Measurements from ENCODE around the gene FOXA2. TPM values are rescaled to one million over a fixed set of nuclear protein-coding genes. Genes with fewer than 3 reads are reported as not detected.

The FOXA2 gene
- total RNA-seq, 1 donor from 2014 or later = not detected

DNA sequence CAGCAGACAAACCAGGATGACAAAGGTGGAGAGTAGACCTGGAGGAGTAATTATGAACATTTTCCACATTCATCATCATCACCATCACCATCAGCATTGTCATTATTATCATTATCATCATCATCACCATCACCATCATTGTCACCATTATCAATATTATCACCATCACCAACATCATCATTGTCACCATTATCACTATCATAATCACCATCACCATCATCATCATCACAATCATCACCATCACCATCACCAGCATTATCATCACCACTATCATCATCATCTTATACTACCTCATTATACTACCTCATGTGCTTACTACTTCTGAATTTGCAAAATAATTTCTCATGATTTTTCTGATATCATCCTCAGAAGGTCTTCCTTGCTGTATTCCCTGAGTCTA is 39.3 kb downstream of the FOXA2 start:
- intact Hi-C loops (cut with DNase I) = no loop called here
- DNase-seq (ENCODE audit: low spot score) = no peak

DNA sequence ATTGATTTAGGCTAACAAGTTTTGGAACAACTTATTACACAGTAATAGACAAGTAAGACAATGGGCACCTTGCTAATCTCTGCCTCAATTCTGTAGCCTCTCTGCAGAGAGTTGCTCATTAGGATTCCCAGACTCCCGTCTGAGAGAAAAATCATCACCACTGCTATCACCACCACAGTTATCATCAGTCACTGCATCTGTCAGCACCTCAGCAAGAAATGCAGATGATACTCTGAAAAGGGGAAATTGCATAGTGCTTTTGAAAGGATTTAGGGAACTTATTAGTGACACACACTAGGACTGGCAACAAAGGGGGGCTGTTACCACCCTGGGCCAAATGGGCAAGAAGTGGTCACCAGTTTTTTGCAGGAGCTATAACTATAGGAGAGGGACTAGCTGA is 39.9 kb downstream of the FOXA2 start:
- intact Hi-C loops (cut with DNase I) = no loop called here
- no peak for DNase-seq (ENCODE audit: low spot score)

DNA sequence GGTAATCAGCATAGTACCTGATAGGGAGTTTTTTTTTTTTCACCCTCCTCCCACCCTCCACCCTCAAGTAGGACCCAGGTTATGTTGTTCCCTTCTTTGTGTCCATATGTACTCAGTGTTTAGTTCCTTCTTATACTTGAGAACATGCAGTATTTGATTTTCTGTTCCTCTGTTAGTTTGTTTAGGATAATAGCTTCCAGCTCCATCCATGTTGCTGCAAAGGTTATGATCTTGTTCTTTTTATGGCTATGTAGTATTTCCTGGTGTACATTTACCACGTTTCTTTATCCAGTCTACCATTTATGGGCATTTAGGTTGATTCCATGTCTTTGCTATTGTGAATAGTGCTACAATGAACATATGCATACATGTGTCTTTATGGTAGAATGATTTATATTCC is 41.9 kb downstream of the FOXA2 start:
- no peak for DNase-seq (ENCODE audit: low spot score)
- intact Hi-C loops (cut with DNase I) = no loop called here

GRCh38 chr20:22540832-22541231 is 43.5 kb downstream of the FOXA2 start:
- intact Hi-C loops (cut with DNase I) = no loop called here

DNA sequence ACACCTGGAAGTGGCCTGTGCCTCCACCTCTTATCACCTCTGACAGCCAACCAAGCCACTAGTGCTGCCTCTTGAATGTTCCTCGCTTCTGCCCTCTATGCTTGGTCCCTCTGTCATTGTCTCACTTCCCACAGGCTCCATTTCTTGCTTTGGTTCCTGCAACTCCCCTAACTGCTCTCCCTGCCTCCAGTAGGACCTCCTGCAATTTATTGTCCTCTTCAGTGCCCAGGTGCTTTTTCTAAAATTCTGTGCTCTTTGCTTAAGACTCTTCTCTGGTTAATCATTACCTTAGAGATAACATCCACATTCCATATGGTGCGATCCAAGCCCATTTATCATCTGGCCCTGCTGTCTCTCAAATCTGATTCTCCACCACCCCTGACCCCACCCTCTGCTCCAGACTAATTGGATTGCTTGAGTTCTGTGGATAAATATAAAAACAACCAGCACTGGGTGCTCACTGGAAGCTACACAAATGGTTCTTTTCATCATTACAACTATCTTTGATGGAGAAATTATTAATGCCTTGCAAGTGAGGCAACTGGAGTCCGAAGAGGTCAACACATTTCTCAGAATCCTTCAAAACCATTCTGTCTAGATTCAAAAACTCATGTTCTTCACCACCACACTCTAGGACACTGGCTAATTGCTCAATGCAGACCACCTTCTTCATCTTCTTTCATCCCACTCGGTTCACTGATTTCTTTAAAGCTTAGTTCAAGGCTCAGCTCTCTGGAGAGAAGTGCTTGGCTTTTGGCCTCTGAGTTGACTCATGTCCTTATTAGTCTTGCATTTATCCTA is 47.2 kb downstream of the FOXA2 start:
- intact Hi-C loops (cut with DNase I) = no loop called here
- DNase-seq (ENCODE audit: low spot score) = no peak

More at GRCh38 chr20:22540832-22541231, 43.5 kb downstream of the FOXA2 start:
- no peak for DNase-seq (ENCODE audit: low spot score)

- DNase-seq (ENCODE audit: low spot score) = no peak
- intact Hi-C loops (cut with DNase I) = no loop called here
Measured at GRCh38 chr20:22536141-22536828, 48.1 kb downstream of the FOXA2 start.

- intact Hi-C loops (cut with DNase I) = no loop called here
- no peak for DNase-seq (ENCODE audit: low spot score)
Measured at GRCh38 chr20:22535483-22535882, 48.9 kb downstream of the FOXA2 start.

DNA sequence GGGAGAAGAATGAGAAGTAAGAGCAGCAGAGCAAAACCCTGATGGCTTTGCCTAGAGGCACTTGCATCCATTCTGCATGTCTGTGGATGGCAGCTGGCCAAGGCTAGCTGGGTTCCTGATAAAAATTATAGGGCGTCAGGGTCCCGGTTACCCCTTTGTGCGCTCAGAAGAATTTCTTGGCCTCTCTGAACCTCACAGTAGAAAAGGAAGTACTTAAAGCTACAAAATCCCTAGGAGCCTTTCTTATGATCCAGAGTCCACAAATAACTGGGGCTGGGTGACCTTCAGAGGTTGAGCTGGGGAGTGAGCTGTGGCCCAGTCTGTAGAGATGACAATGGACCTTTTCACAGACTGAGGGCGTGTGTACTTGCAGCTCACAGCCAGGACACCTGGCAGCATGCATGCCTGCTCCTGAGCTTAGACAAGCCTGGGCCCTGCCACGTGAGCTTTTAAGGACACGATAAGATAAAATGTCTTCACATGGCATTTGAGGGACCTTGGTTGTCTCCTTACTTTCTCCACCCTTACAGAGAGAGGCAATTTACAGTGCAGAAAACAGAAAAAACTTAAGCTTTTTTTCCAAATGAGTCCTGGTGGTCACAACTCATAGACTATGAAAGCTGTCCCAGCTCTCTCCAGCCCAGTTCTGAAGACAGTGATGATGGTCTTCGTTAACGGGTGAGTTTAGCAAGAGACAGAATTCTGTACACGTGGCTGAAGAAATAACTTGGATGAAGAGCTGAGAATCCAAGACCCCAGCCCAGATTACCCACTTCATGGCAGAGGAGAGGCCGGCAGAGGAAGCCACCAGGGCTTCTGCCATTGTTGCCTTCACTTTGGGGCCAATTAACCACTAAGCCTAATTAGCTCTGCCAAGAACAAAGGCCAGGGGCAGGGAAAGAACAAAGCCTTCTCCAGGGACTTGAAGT is 50.3 kb downstream of the FOXA2 start:
- intact Hi-C loops (cut with DNase I) = no loop called here
- DNase-seq (ENCODE audit: low spot score) = no peak

GRCh38 chr20:22532598-22532997 is 51.8 kb downstream of the FOXA2 start:
- no peak for DNase-seq (ENCODE audit: low spot score)

DNA sequence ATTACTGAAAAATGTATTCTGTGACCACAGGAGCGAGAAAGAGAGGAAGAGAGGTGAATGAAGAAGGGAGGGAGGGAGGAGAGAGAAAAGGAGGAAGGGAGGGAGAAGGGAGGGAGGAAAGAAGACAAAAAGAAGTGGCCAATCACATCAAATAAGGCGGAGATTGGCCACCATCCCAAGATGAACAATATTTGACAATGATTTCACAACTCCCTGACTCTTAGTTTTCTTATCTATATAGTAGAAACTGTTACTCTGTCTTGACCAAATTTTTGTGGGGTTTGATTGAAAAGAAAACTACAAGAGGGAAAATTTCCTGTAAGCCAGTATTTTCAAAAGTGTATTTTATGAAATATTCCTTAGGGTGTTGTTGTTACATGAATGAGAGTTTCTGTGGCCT is 52.6 kb downstream of the FOXA2 start:
- intact Hi-C loops (cut with DNase I) = no loop called here
- DNase-seq (ENCODE audit: low spot score) = no peak

More at GRCh38 chr20:22532598-22532997, 51.8 kb downstream of the FOXA2 start:
- intact Hi-C loops (cut with DNase I) = no loop called here

- intact Hi-C loops (cut with DNase I) = no loop called here
- no peak for DNase-seq (ENCODE audit: low spot score)
Measured at GRCh38 chr20:22531056-22531615, 53.2 kb downstream of the FOXA2 start.
